ENCODE data around the gene ARHGAP15.

Gene ARHGAP15

DNA sequence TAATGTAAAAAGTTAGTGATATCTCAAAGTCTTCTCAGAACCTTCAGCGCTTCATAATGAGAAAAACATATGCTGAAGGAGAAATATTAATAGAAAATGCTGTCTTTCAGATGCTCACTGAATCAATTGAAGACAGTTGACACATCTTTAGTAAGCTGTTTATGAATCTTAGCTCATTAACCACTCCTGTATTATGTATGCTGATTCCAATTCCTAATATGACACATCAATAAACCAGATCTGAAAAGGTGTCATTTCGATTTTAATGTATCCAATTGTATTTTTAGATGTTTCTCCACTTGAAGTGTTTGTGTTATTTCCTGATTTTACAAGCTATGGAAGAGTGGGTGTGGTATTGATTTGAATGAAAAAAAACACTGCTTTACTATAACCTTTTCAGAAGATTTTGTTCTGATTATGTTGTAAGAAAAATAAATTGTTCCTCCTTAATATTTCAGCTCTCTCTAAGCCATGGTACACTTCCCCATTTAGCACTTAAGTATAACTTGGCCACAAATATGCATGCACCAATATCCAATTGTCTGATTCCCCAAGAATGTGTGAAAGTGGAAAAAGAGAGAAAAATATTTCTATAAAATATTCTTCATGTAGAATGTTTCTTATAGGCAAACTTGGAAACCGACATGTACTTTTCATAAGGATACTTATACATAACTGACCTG lies 569.8 kb downstream of the ARHGAP15 start:
- DNase-seq (ENCODE audit: low read depth in 1 of 2, low spot score in 1 of 2) = no peak
- Histone ChIP-seq H3K27ac (replicated peaks) (no peak overlapping the region), H3K27me3 (ENCODE audit: insufficient read depth, poor library complexity, severe bottlenecking) (no peaks in the 10 kb centered on the region), H3K4me3 (replicated peaks; ENCODE audit: insufficient read depth, low read length) (no peak overlapping the region)
- TF ChIP-seq REST (IDR thresholded peaks at IDR 0.05; ENCODE audit: insufficient replicate concordance, low read depth) (no peak), SPI1 (IDR thresholded peaks at IDR 0.05; ENCODE audit: borderline replicate concordance, low read depth) (peak; percentile 52)

- no peak for DNase-seq (ENCODE audit: low read depth in 1 of 2, low spot score in 1 of 2)
- H3K27ac ChIP-seq (replicated peaks) = no peak overlapping the region
Measured at GRCh38 chr2:143700865-143701264, 571.6 kb downstream of the ARHGAP15 start.

DNA sequence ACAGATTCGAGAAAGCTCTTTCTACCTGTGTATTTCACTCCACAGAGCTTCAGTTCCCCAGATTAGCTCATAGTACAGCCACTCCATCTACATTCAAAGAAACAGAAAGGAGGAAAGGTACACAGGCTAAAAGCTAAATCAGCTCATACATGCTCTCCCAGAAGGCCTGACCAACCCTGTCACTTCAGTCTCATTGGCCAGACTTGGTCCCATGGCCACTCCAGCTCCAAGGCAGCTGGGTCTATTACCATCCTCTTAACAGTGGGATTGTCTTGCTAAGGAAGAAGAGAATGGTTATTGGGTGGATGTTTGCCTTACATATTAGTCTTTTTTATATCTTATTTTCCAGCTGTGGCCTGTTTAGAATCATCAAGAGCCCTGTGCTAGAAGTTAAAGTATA lies 572.6 kb downstream of the ARHGAP15 start:
- TF ChIP-seq REST (IDR thresholded peaks at IDR 0.05; ENCODE audit: insufficient replicate concordance, low read depth) = no peak
- TF ChIP-seq CTCF (IDR thresholded peaks at IDR 0.05; ENCODE audit: insufficient read depth, low read length) = no peak
- no peak for TF ChIP-seq POLR2AphosphoS5 (IDR thresholded peaks at IDR 0.05; ENCODE audit: low read depth)
- TF ChIP-seq GABPA (IDR thresholded peaks at IDR 0.05; ENCODE audit: low read depth) = no peak
- no peak for TF ChIP-seq SPI1 (IDR thresholded peaks at IDR 0.05; ENCODE audit: borderline replicate concordance, low read depth)
- Histone ChIP-seq H3K27me3 (ENCODE audit: insufficient read depth, poor library complexity, severe bottlenecking) (no peaks in the 10 kb centered on the region), H3K27ac (replicated peaks) (no peak overlapping the region), H3K4me3 (replicated peaks; ENCODE audit: insufficient read depth, low read length) (no peak overlapping the region)
- no peak for DNase-seq (ENCODE audit: low read depth in 1 of 2, low spot score in 1 of 2)

More at GRCh38 chr2:143700865-143701264, 571.6 kb downstream of the ARHGAP15 start:
- no peaks in the 10 kb centered on the region for H3K27me3 ChIP-seq (ENCODE audit: insufficient read depth, poor library complexity, severe bottlenecking)
- H3K4me3 ChIP-seq (replicated peaks; ENCODE audit: insufficient read depth, low read length) = no peak overlapping the region
- TF ChIP-seq SPI1 (IDR thresholded peaks at IDR 0.05; ENCODE audit: borderline replicate concordance, low read depth) = no peak
- no peak for TF ChIP-seq REST (IDR thresholded peaks at IDR 0.05; ENCODE audit: insufficient replicate concordance, low read depth)
- TF ChIP-seq CTCF (IDR thresholded peaks at IDR 0.05; ENCODE audit: insufficient read depth, low read length) = no peak
- no peak for TF ChIP-seq GABPA (IDR thresholded peaks at IDR 0.05; ENCODE audit: low read depth)
- TF ChIP-seq POLR2AphosphoS5 (IDR thresholded peaks at IDR 0.05; ENCODE audit: low read depth) = no peak

All from HL-60 (cell line).